Gastrocnemius medialis (tissue), 4 donors: ENCODE results near the gene CFAP97D2.

Source experiments
- POLR2A ChIP-seq, 2 donors: fragments of 450-650 bp; IDR thresholded peaks; one replicate each; pipeline ENCODE4 v1.6.1; 2017; ENCODE audit warnings: antibody characterized with exemption in 2 of 2, mild to moderate bottlenecking in 2 of 2, moderate library complexity in 2 of 2
- TF ChIP-seq, protein P1 (sequence below), 5 experiments: fragments of 450-650 bp in 3 of 5; fragments of 200-600 bp in 2 of 5; sonication (generic) in 2 of 5; IDR thresholded peaks in 4 of 5; conservative IDR thresholded peaks in 1 of 5; 1 replicate in 4 of 5; 2 replicates in 1 of 5; pipeline ENCODE4 v1.5.1; 2016 to 2019; ENCODE audit warnings: antibody characterized with exemption in 5 of 5, mild to moderate bottlenecking in 3 of 5, moderate library complexity in 3 of 5

DNA sequence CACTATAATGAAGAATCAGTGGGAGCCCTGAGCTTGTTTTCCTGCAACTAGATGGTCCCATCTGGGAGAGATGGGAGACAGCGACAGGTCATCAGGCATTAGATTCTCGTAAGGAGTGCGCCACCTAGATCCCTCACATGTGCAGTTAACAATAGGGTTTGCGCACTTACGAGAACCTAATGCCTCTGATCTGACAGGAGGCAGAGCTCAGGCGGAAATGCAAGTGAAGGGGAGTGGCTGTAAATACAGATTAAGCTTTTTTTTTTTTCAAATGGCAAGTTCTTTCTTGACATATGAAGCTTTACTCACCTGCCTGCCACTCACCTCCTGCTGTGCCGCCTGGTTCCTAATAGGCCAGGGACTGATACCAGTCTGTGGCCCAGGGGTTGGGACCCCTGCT is 70.0 kb downstream of the CFAP97D2 start:
- TF ChIP-seq, protein P1, sequence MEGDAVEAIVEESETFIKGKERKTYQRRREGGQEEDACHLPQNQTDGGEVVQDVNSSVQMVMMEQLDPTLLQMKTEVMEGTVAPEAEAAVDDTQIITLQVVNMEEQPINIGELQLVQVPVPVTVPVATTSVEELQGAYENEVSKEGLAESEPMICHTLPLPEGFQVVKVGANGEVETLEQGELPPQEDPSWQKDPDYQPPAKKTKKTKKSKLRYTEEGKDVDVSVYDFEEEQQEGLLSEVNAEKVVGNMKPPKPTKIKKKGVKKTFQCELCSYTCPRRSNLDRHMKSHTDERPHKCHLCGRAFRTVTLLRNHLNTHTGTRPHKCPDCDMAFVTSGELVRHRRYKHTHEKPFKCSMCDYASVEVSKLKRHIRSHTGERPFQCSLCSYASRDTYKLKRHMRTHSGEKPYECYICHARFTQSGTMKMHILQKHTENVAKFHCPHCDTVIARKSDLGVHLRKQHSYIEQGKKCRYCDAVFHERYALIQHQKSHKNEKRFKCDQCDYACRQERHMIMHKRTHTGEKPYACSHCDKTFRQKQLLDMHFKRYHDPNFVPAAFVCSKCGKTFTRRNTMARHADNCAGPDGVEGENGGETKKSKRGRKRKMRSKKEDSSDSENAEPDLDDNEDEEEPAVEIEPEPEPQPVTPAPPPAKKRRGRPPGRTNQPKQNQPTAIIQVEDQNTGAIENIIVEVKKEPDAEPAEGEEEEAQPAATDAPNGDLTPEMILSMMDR (IDR thresholded peaks at IDR 0.05 in 4 of 5, conservative IDR thresholded peaks at IDR 0.05 in 1 of 5): no peak
- TF ChIP-seq POLR2A (IDR thresholded peaks at IDR 0.05): no peak
